ENCODE results near the gene CACNA1C.

The CACNA1C gene

GRCh38 chr12:2302711-2303580 is 250.2 kb downstream of the CACNA1C start:
- Histone ChIP-seq H3K79me2 (ENCODE audit: insufficient read depth, low read length) (no peaks in the 10 kb centered on the region), H3K36me3 (ENCODE audit: insufficient read depth, low read length) (no peaks in the 10 kb centered on the region), H2AFZ (ENCODE audit: low read depth, low read length) (no peak overlapping the region), H3K27ac (ENCODE audit: low read length) (no peak overlapping the region), H3K4me2 (ENCODE audit: insufficient read depth, low read length) (no peak overlapping the region), H3K9ac (ENCODE audit: low read depth, low read length) (no peak overlapping the region), H3K4me3 (ENCODE audit: low read depth in 1 of 2, low read length in 2 of 2) (no peak overlapping the region), H4K20me1 (ENCODE audit: insufficient read depth, low read length) (0 out of 2 replicates have a peak, but pooled peaks cover 3% of the 10 kb centered on the region), H3K4me1 (ENCODE audit: insufficient read depth, low read length) (peaks cover 7% of the 10 kb centered on the region), H3K9me3 (ENCODE audit: insufficient read depth, low read length, severe bottlenecking) (no peaks in the 10 kb centered on the region), H3K27me3 (ENCODE audit: insufficient read depth, low read length, poor library complexity) (peaks cover 6% of the 10 kb centered on the region)
- TF ChIP-seq EZH2 (IDR thresholded peaks at IDR 0.05; ENCODE audit: borderline replicate concordance, low read depth, low read length, severe bottlenecking) (no peak), CTCF (IDR thresholded peaks at IDR 0.05; ENCODE audit: borderline replicate concordance, extremely low read depth, low read length, poor library complexity, severe bottlenecking) (no peak)
- DNase-seq: no peak
- ATAC-seq (ENCODE audit: insufficient read depth, low read depth): no peak

- Histone ChIP-seq H3K9me3 (ENCODE audit: insufficient read depth, low read length, severe bottlenecking) (no peaks in the 10 kb centered on the region), H2AFZ (ENCODE audit: low read depth, low read length) (no peak overlapping the region), H3K9ac (ENCODE audit: low read depth, low read length) (no peak overlapping the region), H4K20me1 (ENCODE audit: insufficient read depth, low read length) (0 out of 2 replicates have a peak, but pooled peaks cover 3% of the 10 kb centered on the region), H3K36me3 (ENCODE audit: insufficient read depth, low read length) (no peaks in the 10 kb centered on the region), H3K4me1 (ENCODE audit: insufficient read depth, low read length) (peaks cover 7% of the 10 kb centered on the region), H3K4me3 (ENCODE audit: low read depth in 1 of 2, low read length in 2 of 2) (no peak overlapping the region), H3K27me3 (ENCODE audit: insufficient read depth, low read length, poor library complexity) (peaks cover 6% of the 10 kb centered on the region), H3K79me2 (ENCODE audit: insufficient read depth, low read length) (no peaks in the 10 kb centered on the region), H3K4me2 (ENCODE audit: insufficient read depth, low read length) (no peak overlapping the region), H3K27ac (ENCODE audit: low read length) (no peak overlapping the region)
- no peak for DNase-seq
- no peak for ATAC-seq (ENCODE audit: insufficient read depth, low read depth)
- TF ChIP-seq EZH2 (IDR thresholded peaks at IDR 0.05; ENCODE audit: borderline replicate concordance, low read depth, low read length, severe bottlenecking) (no peak), CTCF (IDR thresholded peaks at IDR 0.05; ENCODE audit: borderline replicate concordance, extremely low read depth, low read length, poor library complexity, severe bottlenecking) (no peak)
Observed at GRCh38 chr12:2304223-2304622, 251.4 kb downstream of the CACNA1C start.

GRCh38 chr12:2306012-2306411 is 253.2 kb downstream of the CACNA1C start:
- Histone ChIP-seq H3K4me1 (ENCODE audit: insufficient read depth, low read length) (peaks cover 7% of the 10 kb centered on the region), H3K27ac (ENCODE audit: low read length) (no peak overlapping the region), H4K20me1 (ENCODE audit: insufficient read depth, low read length) (0 out of 2 replicates have a peak, but pooled peaks cover 3% of the 10 kb centered on the region), H3K4me2 (ENCODE audit: insufficient read depth, low read length) (no peak overlapping the region), H3K9ac (ENCODE audit: low read depth, low read length) (no peak overlapping the region), H3K27me3 (ENCODE audit: insufficient read depth, low read length, poor library complexity) (peaks cover under 1% of the 10 kb centered on the region), H2AFZ (ENCODE audit: low read depth, low read length) (no peak overlapping the region), H3K36me3 (ENCODE audit: insufficient read depth, low read length) (no peaks in the 10 kb centered on the region), H3K4me3 (ENCODE audit: low read depth in 1 of 2, low read length in 2 of 2) (no peak overlapping the region), H3K9me3 (ENCODE audit: insufficient read depth, low read length, severe bottlenecking) (no peaks in the 10 kb centered on the region), H3K79me2 (ENCODE audit: insufficient read depth, low read length) (no peaks in the 10 kb centered on the region)
- ATAC-seq (ENCODE audit: insufficient read depth, low read depth) (peak; percentile 98), DNase-seq (peak; percentile 59)
- TF ChIP-seq CTCF (IDR thresholded peaks at IDR 0.05; ENCODE audit: borderline replicate concordance, extremely low read depth, low read length, poor library complexity, severe bottlenecking) (no peak), EZH2 (IDR thresholded peaks at IDR 0.05; ENCODE audit: borderline replicate concordance, low read depth, low read length, severe bottlenecking) (no peak)

All from DND-41 (cell line).